HG03135 (cell line): ENCODE results near the gene DMRTC1.
"Not testable (repeated sequence)": the region's sequence is repeated elsewhere in the genome, so short reads cannot be mapped to it uniquely, and the experiment has no call there.

Source experiments
- ATAC-seq: cut with Tn5 transposase; IDR thresholded peaks from one replicate; pipeline ENCODE4 v1.9.1; 2021; ENCODE audit warnings: mild to moderate bottlenecking, moderate library complexity; ENCODE audit not compliant: unreplicated experiment

Gene DMRTC1

GRCh38 chrX:72943819-72944169 lies at the start of gene DMRTC1:
Gene DMRTC1, minus strand, starts transcription at chrX:72943837. Its CDS starts 68,143 bp downstream, at chrX:72875694.
- peak; percentile 81 for ATAC-seq

- ATAC-seq, result not testable (repeated sequence)
Measured at GRCh38 chrX:72980894-72981469, 37.3 kb upstream of the DMRTC1 start.

GRCh38 chrX:72974885-72975284 lies 31.2 kb upstream of the DMRTC1 start:
- not testable (repeated sequence) for ATAC-seq

- ATAC-seq, result not testable (repeated sequence)
Measured at GRCh38 chrX:72971859-72972258, 28.2 kb upstream of the DMRTC1 start.

- not testable (repeated sequence) for ATAC-seq
Measured at GRCh38 chrX:72959971-72960370, 16.3 kb upstream of the DMRTC1 start.

GRCh38 chrX:72943035-72943818 lies 410 bp downstream of the DMRTC1 start:
- peak; percentile 59 for ATAC-seq

GRCh38 chrX:72942272-72942671 lies 1.4 kb downstream of the DMRTC1 start:
- ATAC-seq, result not testable (repeated sequence)

GRCh38 chrX:72937906-72938305 lies 5.7 kb downstream of the DMRTC1 start, which contains the start of gene FAM236A:
Gene FAM236A, plus strand, starts transcription at chrX:72938206. Its CDS starts 57 bp downstream, at chrX:72938263.
- not testable (repeated sequence) for ATAC-seq

- not testable (repeated sequence) for ATAC-seq
Measured at GRCh38 chrX:72936882-72937455, 6.7 kb downstream of the DMRTC1 start.

GRCh38 chrX:72936455-72936854 lies 7.2 kb downstream of the DMRTC1 start:
- not testable (repeated sequence) for ATAC-seq

- not testable (repeated sequence) for ATAC-seq
Measured at GRCh38 chrX:72932283-72932682, 11.4 kb downstream of the DMRTC1 start.

GRCh38 chrX:72916096-72916495 lies 27.5 kb downstream of the DMRTC1 start:
- ATAC-seq, result not testable (repeated sequence)

GRCh38 chrX:72912315-72912714 lies 31.3 kb downstream of the DMRTC1 start, which contains the start of gene FAM236C:
Gene FAM236C, plus strand, starts transcription at chrX:72912615. Its CDS starts 100 bp downstream, at chrX:72912715.
- not testable (repeated sequence) for ATAC-seq

- not testable (repeated sequence) for ATAC-seq
Measured at GRCh38 chrX:72889740-72890139, 53.9 kb downstream of the DMRTC1 start.

GRCh38 chrX:72882898-72883297 lies 60.7 kb downstream of the DMRTC1 start:
- not testable (repeated sequence) for ATAC-seq

GRCh38 chrX:72837532-72837931 lies 106.1 kb downstream of the DMRTC1 start:
- not testable (repeated sequence) for ATAC-seq

- not testable (repeated sequence) for ATAC-seq
Measured at GRCh38 chrX:72830701-72831100, 112.9 kb downstream of the DMRTC1 start.
